ENCODE measurements around the gene PBX1.
"Not testable (repeated sequence)": the region's sequence is repeated elsewhere in the genome, so short reads cannot be mapped to it uniquely, and the experiment has no call there.

Gene PBX1

DNA sequence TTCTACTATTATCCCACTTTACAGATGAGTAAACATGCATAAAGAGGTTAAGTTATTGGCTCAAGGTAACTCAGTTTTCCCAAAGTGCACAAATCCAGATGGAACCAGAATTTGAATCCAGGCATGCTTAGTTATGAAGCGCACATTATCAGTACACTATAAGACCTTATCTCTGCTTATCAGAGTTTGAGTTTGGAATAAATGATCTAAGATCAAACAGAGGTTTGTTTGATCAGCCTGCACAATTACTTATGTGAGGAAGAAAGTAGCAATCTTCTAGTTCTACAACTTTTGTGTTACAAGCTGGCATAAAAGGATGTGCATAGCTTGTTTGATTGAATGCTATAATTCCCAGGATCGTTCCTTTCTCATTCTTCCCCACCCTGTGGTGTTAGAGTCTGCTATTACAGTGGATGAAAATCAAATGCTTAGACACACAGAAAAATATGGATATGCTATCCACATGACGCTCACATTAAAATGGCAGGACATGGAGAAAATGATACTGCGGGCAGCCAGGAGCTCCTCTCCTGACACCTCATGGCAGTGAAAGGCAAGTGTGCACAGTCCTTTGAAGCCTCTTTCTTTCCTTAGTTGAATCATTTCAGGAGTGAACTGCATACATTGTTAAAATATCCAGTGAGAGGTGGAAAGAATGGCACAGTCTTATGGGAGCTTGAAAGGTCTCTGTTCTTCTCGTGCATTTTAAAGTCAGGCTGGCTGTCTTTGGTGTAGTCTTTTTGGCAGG lies 23.9 kb upstream of the PBX1 start:
- no peak for DNase-seq
- H4K20me1 ChIP-seq (ENCODE audit: insufficient read depth, low read length): no peaks in the 10 kb centered on the region
- H3K9me3 ChIP-seq (ENCODE audit: insufficient read depth, low read length, severe bottlenecking): no peaks in the 10 kb centered on the region
- no peak overlapping the region for H3K27ac ChIP-seq (ENCODE audit: low read length)
- no peak overlapping the region for H3K9ac ChIP-seq (ENCODE audit: low read depth, low read length)
- no peak for ATAC-seq (ENCODE audit: insufficient read depth, low read depth)
- TF ChIP-seq CTCF (IDR thresholded peaks at IDR 0.05; ENCODE audit: borderline replicate concordance, extremely low read depth, low read length, poor library complexity, severe bottlenecking) (no peak), EZH2 (IDR thresholded peaks at IDR 0.05; ENCODE audit: borderline replicate concordance, low read depth, low read length, severe bottlenecking) (no peak)
- H3K4me1 ChIP-seq (ENCODE audit: insufficient read depth, low read length): no peaks in the 10 kb centered on the region
- no peaks in the 10 kb centered on the region for H3K27me3 ChIP-seq (ENCODE audit: insufficient read depth, low read length, poor library complexity)
- H3K36me3 ChIP-seq (ENCODE audit: insufficient read depth, low read length): no peaks in the 10 kb centered on the region
- no peak overlapping the region for H3K4me2 ChIP-seq (ENCODE audit: insufficient read depth, low read length)
- H2AFZ ChIP-seq (ENCODE audit: low read depth, low read length): no peak overlapping the region
- H3K79me2 ChIP-seq (ENCODE audit: insufficient read depth, low read length): no peaks in the 10 kb centered on the region
- no peak overlapping the region for H3K4me3 ChIP-seq (ENCODE audit: low read depth in 1 of 2, low read length in 2 of 2)

GRCh38 chr1:164552463-164552988 lies 6.5 kb upstream of the PBX1 start:
- H2AFZ ChIP-seq (ENCODE audit: low read depth, low read length); H3K9me3 ChIP-seq (ENCODE audit: insufficient read depth, low read length, severe bottlenecking); H4K20me1 ChIP-seq (ENCODE audit: insufficient read depth, low read length); H3K4me2 ChIP-seq (ENCODE audit: insufficient read depth, low read length); H3K4me3 ChIP-seq (ENCODE audit: low read depth in 1 of 2, low read length in 2 of 2); H3K4me1 ChIP-seq (ENCODE audit: insufficient read depth, low read length); H3K36me3 ChIP-seq (ENCODE audit: insufficient read depth, low read length); DNase-seq; H3K9ac ChIP-seq (ENCODE audit: low read depth, low read length); H3K27me3 ChIP-seq (ENCODE audit: insufficient read depth, low read length, poor library complexity); H3K79me2 ChIP-seq (ENCODE audit: insufficient read depth, low read length); H3K27ac ChIP-seq (ENCODE audit: low read length); ATAC-seq (ENCODE audit: insufficient read depth, low read depth): not testable (repeated sequence)

DNA sequence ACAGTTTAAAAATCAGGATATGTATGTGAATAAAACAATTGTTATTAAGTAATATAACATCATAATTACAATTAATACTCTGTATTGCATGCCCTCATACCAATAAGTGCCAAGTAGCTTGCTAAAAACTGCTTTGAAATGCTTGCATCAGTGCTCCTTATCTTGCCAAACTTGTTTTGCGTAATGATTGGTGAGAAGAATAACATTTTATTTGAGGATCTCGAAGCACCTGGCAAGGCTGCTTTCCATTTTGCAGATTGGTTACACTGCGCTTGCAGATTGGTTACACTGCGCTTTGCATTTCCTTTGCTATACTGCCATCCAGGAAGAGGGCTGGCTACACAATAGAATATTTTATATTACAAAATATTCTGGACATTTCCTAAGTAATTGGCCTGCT lies 1.7 kb upstream of the PBX1 start:
- H2AFZ ChIP-seq (ENCODE audit: low read depth, low read length): no peak overlapping the region
- DNase-seq: no peak

More for the DNA sequence above, 1.7 kb upstream of the PBX1 start:
- H3K4me1 ChIP-seq (ENCODE audit: insufficient read depth, low read length): peaks cover 15% of the 10 kb centered on the region; the same call in 1 of the 2 replicates
- ATAC-seq (ENCODE audit: insufficient read depth, low read depth): no peak
- no peaks in the 10 kb centered on the region for H3K9me3 ChIP-seq (ENCODE audit: insufficient read depth, low read length, severe bottlenecking)
- no peaks in the 10 kb centered on the region for H3K79me2 ChIP-seq (ENCODE audit: insufficient read depth, low read length)
- no peak overlapping the region for H3K4me2 ChIP-seq (ENCODE audit: insufficient read depth, low read length)
- no peak overlapping the region for H3K4me3 ChIP-seq (ENCODE audit: low read depth in 1 of 2, low read length in 2 of 2)
- TF ChIP-seq EZH2 (IDR thresholded peaks at IDR 0.05; ENCODE audit: borderline replicate concordance, low read depth, low read length, severe bottlenecking): no peak
- TF ChIP-seq CTCF (IDR thresholded peaks at IDR 0.05; ENCODE audit: borderline replicate concordance, extremely low read depth, low read length, poor library complexity, severe bottlenecking): no peak
- no peak overlapping the region for H3K27ac ChIP-seq (ENCODE audit: low read length)
- H3K27me3 ChIP-seq (ENCODE audit: insufficient read depth, low read length, poor library complexity): no peaks in the 10 kb centered on the region
- no peaks in the 10 kb centered on the region for H3K36me3 ChIP-seq (ENCODE audit: insufficient read depth, low read length)
- H3K9ac ChIP-seq (ENCODE audit: low read depth, low read length): no peak overlapping the region
- no peaks in the 10 kb centered on the region for H4K20me1 ChIP-seq (ENCODE audit: insufficient read depth, low read length)

Measured in DND-41 (cell line).